Activated CD8-positive, alpha-beta memory T cell treated with anti-CD3 and anti-CD28 coated beads, Interleukin-2, amount 50 U/mL, for 4 hours (primary cell): ENCODE results near the gene ZNF580.

Source experiments
- DNase-seq: peaks from one replicate; pipeline ENCODE4 v3.0.0-alpha.2; 2020

The ZNF580 gene

GRCh38 chr19:55681131-55682092 is 40.6 kb downstream of the ZNF580 start:
- no peak for DNase-seq

GRCh38 chr19:55683449-55684261 is 42.9 kb downstream of the ZNF580 start:
- no peak for DNase-seq

GRCh38 chr19:55684946-55685681 is 44.3 kb downstream of the ZNF580 start:
- DNase-seq, result no peak

GRCh38 chr19:55685776-55686175 is 45.0 kb downstream of the ZNF580 start:
- no peak for DNase-seq

- DNase-seq, result no peak
These were observed 45.7 kb downstream of the ZNF580 start for GRCh38 chr19:55686311-55687050.

- DNase-seq, result no peak
These were observed 46.7 kb downstream of the ZNF580 start for GRCh38 chr19:55687281-55688201.

- no peak for DNase-seq
These were observed 47.8 kb downstream of the ZNF580 start for GRCh38 chr19:55688422-55689218.

- DNase-seq, result no peak
These were observed 48.8 kb downstream of the ZNF580 start for GRCh38 chr19:55689411-55690108.

- no peak for DNase-seq
These were observed 49.4 kb downstream of the ZNF580 start for GRCh38 chr19:55690109-55690768.

GRCh38 chr19:55690769-55691545 is 50.2 kb downstream of the ZNF580 start:
- DNase-seq, result no peak

GRCh38 chr19:55691561-55692481 is 51.0 kb downstream of the ZNF580 start:
- DNase-seq, result no peak

GRCh38 chr19:55692681-55693081 is 51.9 kb downstream of the ZNF580 start:
- DNase-seq, result no peak
